Nephron progenitor cell (in vitro differentiated cells): ENCODE results near the gene CCSER2.
A peak's percentile ranks its signal among the peaks of the same experiment; 100 is the strongest.
"Not testable (repeated sequence)": the region's sequence is repeated elsewhere in the genome, so short reads cannot be mapped to it uniquely, and the experiment has no call there.

Source experiments
- DNase-seq: peaks from one replicate; pipeline ENCODE4 v3.0.0; 2021
- H3K27ac Mint-ChIP-seq: 2 replicates; pipeline ENCODE4 v1.8.0; 2021; ENCODE audit warnings: mild to moderate bottlenecking, moderate library complexity, mixed read lengths
- H3K27me3 Mint-ChIP-seq: 2 replicates; pipeline ENCODE4 v1.8.0; 2021; ENCODE audit warnings: mild to moderate bottlenecking, low read depth, mixed read lengths; ENCODE audit not compliant: poor library complexity
- H3K36me3 Mint-ChIP-seq: 2 replicates; pipeline ENCODE4 v1.8.0; 2021; ENCODE audit warnings: low read depth, mixed read lengths
- H3K4me1 Mint-ChIP-seq: 2 replicates; pipeline ENCODE4 v1.8.0; 2021; ENCODE audit warnings: mixed read lengths
- H3K4me3 Mint-ChIP-seq: 2 replicates; pipeline ENCODE4 v1.8.0; 2021; ENCODE audit warnings: mild to moderate bottlenecking, moderate library complexity, mixed read lengths
- H3K9me3 Mint-ChIP-seq: 2 replicates; pipeline ENCODE4 v1.8.0; 2021; ENCODE audit warnings: mild to moderate bottlenecking, moderate library complexity, mixed read lengths
- CTCF ChIP-seq: fragments of 200-600 bp; sonication (generic); IDR thresholded peaks from 2 replicates; pipeline ENCODE4 v1.5.0; 2021; ENCODE audit warnings: antibody characterized with exemption

The CCSER2 gene

DNA sequence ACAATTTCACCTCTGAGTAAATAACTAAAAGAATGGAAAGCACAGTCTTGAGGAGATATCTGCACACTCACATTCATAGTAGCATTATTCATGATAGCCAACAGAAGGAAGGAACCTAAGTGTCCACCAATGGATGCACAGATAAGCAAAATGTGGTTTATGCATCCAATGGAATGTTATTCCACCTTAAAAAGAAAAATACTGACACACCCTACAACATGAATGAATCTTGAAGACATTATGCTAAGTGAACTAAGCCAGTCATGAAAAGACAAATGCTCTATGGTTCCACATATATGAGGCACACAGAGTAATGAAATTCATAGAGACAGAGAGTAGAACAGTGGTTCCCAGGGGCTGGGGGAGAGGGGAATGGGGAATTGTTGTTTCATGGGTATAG, 6.5 kb upstream of the CCSER2 start:
- no peak overlapping the region for H3K4me3 Mint-ChIP-seq
- no peaks in the 10 kb centered on the region for H3K36me3 Mint-ChIP-seq
- H3K4me1 Mint-ChIP-seq: peaks cover 5% of the 10 kb centered on the region
- H3K27ac Mint-ChIP-seq: no peak overlapping the region
- TF ChIP-seq CTCF: no peak
- H3K27me3 Mint-ChIP-seq: peaks cover 6% of the 10 kb centered on the region
- H3K9me3 Mint-ChIP-seq: no peaks in the 10 kb centered on the region
- no peak for DNase-seq

DNA sequence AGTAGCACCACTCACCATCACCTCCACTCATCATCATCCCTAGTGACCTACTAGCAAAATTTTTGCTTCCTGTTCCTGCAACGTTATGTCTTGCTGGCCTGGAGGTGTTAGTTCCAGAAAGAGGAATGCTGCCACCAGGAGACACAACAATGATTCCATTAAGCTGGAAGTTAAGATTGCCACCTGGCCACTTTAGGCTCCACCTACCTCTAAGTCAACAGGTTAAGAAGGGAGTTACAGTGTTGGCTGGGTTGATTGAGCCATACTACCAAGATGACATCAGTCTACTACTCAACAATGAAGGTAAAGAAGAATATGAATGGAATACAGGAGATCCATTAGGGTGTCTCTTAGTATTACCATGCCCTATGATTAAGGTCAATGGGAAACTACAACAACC, 4.8 kb upstream of the CCSER2 start:
- not testable (repeated sequence) for H3K4me3 Mint-ChIP-seq, H3K36me3 Mint-ChIP-seq, H3K27ac Mint-ChIP-seq, DNase-seq, H3K27me3 Mint-ChIP-seq, H3K9me3 Mint-ChIP-seq
- H3K4me1 Mint-ChIP-seq: peaks cover 14% of the 10 kb centered on the region

- H3K27me3 Mint-ChIP-seq, H3K9me3 Mint-ChIP-seq, DNase-seq, H3K27ac Mint-ChIP-seq, H3K4me3 Mint-ChIP-seq, H3K36me3 Mint-ChIP-seq: not testable (repeated sequence)
- H3K4me1 Mint-ChIP-seq: peaks cover 39% of the 10 kb centered on the region
These were observed 1.4 kb upstream of the CCSER2 start for GRCh38 chr10:84326995-84327394.

GRCh38 chr10:84329196-84329611, 815 bp downstream of the CCSER2 start:
- H3K9me3 Mint-ChIP-seq: no peaks in the 10 kb centered on the region
- H3K27ac Mint-ChIP-seq: peak overlapping the region; percentile 93
- TF ChIP-seq CTCF: no peak
- H3K27me3 Mint-ChIP-seq: peaks cover 3% of the 10 kb centered on the region
- no peaks in the 10 kb centered on the region for H3K36me3 Mint-ChIP-seq
- H3K4me1 Mint-ChIP-seq: peaks cover 45% of the 10 kb centered on the region
- peak; percentile 24 for DNase-seq
- H3K4me3 Mint-ChIP-seq: peak overlapping the region; percentile 96

GRCh38 chr10:84329986-84330651, 1.7 kb downstream of the CCSER2 start:
- no peak for TF ChIP-seq CTCF
- Mint-ChIP-seq H3K27me3 (peaks cover 3% of the 10 kb centered on the region), H3K4me3 (peak overlapping the region; percentile 96), H3K9me3 (no peaks in the 10 kb centered on the region), H3K27ac (peak overlapping the region; percentile 93), H3K36me3 (no peaks in the 10 kb centered on the region), H3K4me1 (peaks cover 45% of the 10 kb centered on the region)
- DNase-seq: no peak

- Mint-ChIP-seq H3K27me3 (peaks cover 1% of the 10 kb centered on the region), H3K36me3 (no peaks in the 10 kb centered on the region), H3K9me3 (no peaks in the 10 kb centered on the region), H3K27ac (peak overlapping the region; percentile 78), H3K4me1 (peaks cover 45% of the 10 kb centered on the region), H3K4me3 (peak overlapping the region; percentile 73)
- TF ChIP-seq CTCF: no peak
- DNase-seq: no peak
These were observed 2.7 kb downstream of the CCSER2 start for GRCh38 chr10:84331091-84331490.

- peaks cover 35% of the 10 kb centered on the region for H3K4me1 Mint-ChIP-seq
- no peaks in the 10 kb centered on the region for H3K36me3 Mint-ChIP-seq
- no peak for DNase-seq
- no peak overlapping the region for H3K4me3 Mint-ChIP-seq
- TF ChIP-seq CTCF: no peak
- no peaks in the 10 kb centered on the region for H3K27me3 Mint-ChIP-seq
- no peak overlapping the region for H3K27ac Mint-ChIP-seq
- no peaks in the 10 kb centered on the region for H3K9me3 Mint-ChIP-seq
These were observed 5.6 kb downstream of the CCSER2 start for GRCh38 chr10:84333864-84334451.
